Fibroblast of skin of right quadriceps (primary cell): ENCODE measurements around the gene C10orf105.

Experiments used
- DNase-seq: peaks from one replicate; pipeline ENCODE4 v3.0.0-alpha.2; 2013

Gene C10orf105

GRCh38 chr10:71675295-71675970 is 44.1 kb downstream of the C10orf105 start:
- DNase-seq, result no peak

GRCh38 chr10:71671994-71672946 is 47.3 kb downstream of the C10orf105 start:
- no peak for DNase-seq

GRCh38 chr10:71667387-71667752 is 52.2 kb downstream of the C10orf105 start:
- DNase-seq, result no peak

- no peak for DNase-seq
Measured at GRCh38 chr10:71666639-71667386, 52.8 kb downstream of the C10orf105 start.

GRCh38 chr10:71665456-71665855 is 54.1 kb downstream of the C10orf105 start:
- DNase-seq, result no peak

GRCh38 chr10:71664585-71664984 is 55.0 kb downstream of the C10orf105 start:
- DNase-seq, result no peak

GRCh38 chr10:71663311-71663710 is 56.3 kb downstream of the C10orf105 start:
- DNase-seq, result no peak

- DNase-seq, result no peak
Measured at GRCh38 chr10:71661779-71662336, 57.7 kb downstream of the C10orf105 start.
